Stimulated activated memory B cell treated with anti-CD40 and anti-IgM and Interleukin-4, amounts not matched to agents 10 μg/mL and 1 μg/mL and 100 μg/mL, for 72 hours (primary cell): ENCODE results near the gene CDKN2B-AS1.

Experiments
- ATAC-seq: fragments of 150-1000 bp; cut with Tn5 transposase; 2 replicates; pipeline ENCODE4 v1.10.0; 2021
- H3K27ac Mint-ChIP-seq: one replicate; pipeline ENCODE4 v1.8.0; 2022; ENCODE audit warnings: mild to moderate bottlenecking, mixed read lengths
- H3K27me3 Mint-ChIP-seq: one replicate; pipeline ENCODE4 v1.8.0; 2022; ENCODE audit warnings: mixed read lengths
- H3K36me3 Mint-ChIP-seq: one replicate; pipeline ENCODE4 v1.8.0; 2022; ENCODE audit warnings: mixed read lengths
- H3K4me1 Mint-ChIP-seq: one replicate; pipeline ENCODE4 v1.8.0; 2022; ENCODE audit warnings: mixed read lengths
- H3K4me3 Mint-ChIP-seq: one replicate; pipeline ENCODE4 v1.8.0; 2022; ENCODE audit warnings: mild to moderate bottlenecking, moderate library complexity, mixed read lengths
- H3K9me3 Mint-ChIP-seq: one replicate; pipeline ENCODE4 v1.8.0; 2022; ENCODE audit warnings: mixed read lengths

CDKN2B-AS1 gene

GRCh38 chr9:22120159-22120549 is 125.6 kb downstream of the CDKN2B-AS1 start:
- Mint-ChIP-seq H3K36me3 (peaks cover 6% of the 10 kb centered on the region), H3K4me3 (no peak overlapping the region), H3K27ac (no peak overlapping the region), H3K27me3 (no peaks in the 10 kb centered on the region), H3K9me3 (peaks cover 6% of the 10 kb centered on the region), H3K4me1 (no peaks in the 10 kb centered on the region)
- ATAC-seq, result no peak

- no peak overlapping the region for H3K4me3 Mint-ChIP-seq
- peaks cover 6% of the 10 kb centered on the region for H3K9me3 Mint-ChIP-seq
- H3K27me3 Mint-ChIP-seq, result no peaks in the 10 kb centered on the region
- no peaks in the 10 kb centered on the region for H3K4me1 Mint-ChIP-seq
- peaks cover 6% of the 10 kb centered on the region for H3K36me3 Mint-ChIP-seq
- ATAC-seq, result no peak
- no peak overlapping the region for H3K27ac Mint-ChIP-seq
Observed at GRCh38 chr9:22120595-22120994, 126.0 kb downstream of the CDKN2B-AS1 start.

DNA sequence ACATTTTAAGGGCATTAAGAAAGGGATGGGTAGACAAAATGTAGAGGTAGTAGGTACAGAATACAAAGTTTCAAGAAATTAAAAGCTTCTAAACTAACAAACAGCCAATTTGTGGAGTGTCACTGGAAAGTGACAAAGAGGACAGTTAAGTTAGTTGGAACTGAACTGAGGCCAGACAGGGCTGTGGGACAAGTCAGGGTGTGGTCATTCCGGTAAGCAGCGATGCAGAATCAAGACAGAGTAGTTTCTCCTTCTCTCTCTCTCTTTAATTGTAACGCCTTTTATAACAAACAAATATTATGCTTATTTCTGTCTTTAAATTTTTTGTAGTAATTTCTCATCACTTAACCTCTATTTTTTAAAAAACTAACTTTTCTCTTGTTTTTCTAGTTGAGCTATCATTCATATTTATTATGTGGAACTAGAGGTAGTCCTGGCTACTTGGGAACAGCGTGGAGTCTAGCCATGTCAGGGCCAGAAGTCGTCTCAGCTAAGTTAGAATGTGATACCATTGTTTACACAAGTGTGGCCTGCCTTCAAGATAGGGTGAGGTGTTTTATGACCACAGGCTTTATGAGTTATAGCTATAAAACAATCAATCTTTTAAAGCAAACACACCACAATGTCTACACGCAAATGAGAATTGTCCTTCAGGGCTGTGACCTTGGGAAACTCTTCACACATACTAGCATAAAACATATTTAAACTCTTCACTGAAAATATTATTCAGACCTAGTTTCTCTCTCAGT is 129.8 kb downstream of the CDKN2B-AS1 start:
- no peak for ATAC-seq
- no peak overlapping the region for H3K27ac Mint-ChIP-seq
- peaks cover 6% of the 10 kb centered on the region for H3K36me3 Mint-ChIP-seq
- H3K9me3 Mint-ChIP-seq, result peaks cover 6% of the 10 kb centered on the region
- no peaks in the 10 kb centered on the region for H3K27me3 Mint-ChIP-seq
- H3K4me3 Mint-ChIP-seq, result no peak overlapping the region
- H3K4me1 Mint-ChIP-seq, result peaks cover 11% of the 10 kb centered on the region

GRCh38 chr9:22129133-22129532 is 134.5 kb downstream of the CDKN2B-AS1 start:
- H3K27me3 Mint-ChIP-seq, result no peaks in the 10 kb centered on the region
- ATAC-seq, result no peak
- H3K27ac Mint-ChIP-seq, result peak overlapping the region; percentile 9

GRCh38 chr9:22129633-22130032 is 135.0 kb downstream of the CDKN2B-AS1 start:
- peak overlapping the region; percentile 9 for H3K27ac Mint-ChIP-seq
- H3K36me3 Mint-ChIP-seq, result no peaks in the 10 kb centered on the region
- H3K9me3 Mint-ChIP-seq, result no peaks in the 10 kb centered on the region
- ATAC-seq, result no peak
- peaks cover 14% of the 10 kb centered on the region for H3K4me1 Mint-ChIP-seq
- no peaks in the 10 kb centered on the region for H3K27me3 Mint-ChIP-seq
- H3K4me3 Mint-ChIP-seq, result no peak overlapping the region

More at GRCh38 chr9:22129133-22129532, 134.5 kb downstream of the CDKN2B-AS1 start:
- H3K4me1 Mint-ChIP-seq, result peaks cover 14% of the 10 kb centered on the region
- H3K4me3 Mint-ChIP-seq, result no peak overlapping the region
- no peaks in the 10 kb centered on the region for H3K36me3 Mint-ChIP-seq
- H3K9me3 Mint-ChIP-seq, result no peaks in the 10 kb centered on the region

GRCh38 chr9:22131817-22132216 is 137.2 kb downstream of the CDKN2B-AS1 start:
- no peak for ATAC-seq
- H3K27me3 Mint-ChIP-seq, result no peaks in the 10 kb centered on the region
- H3K4me1 Mint-ChIP-seq, result peaks cover 14% of the 10 kb centered on the region
- H3K36me3 Mint-ChIP-seq, result no peaks in the 10 kb centered on the region
- no peak overlapping the region for H3K27ac Mint-ChIP-seq
- H3K9me3 Mint-ChIP-seq, result no peaks in the 10 kb centered on the region
- no peak overlapping the region for H3K4me3 Mint-ChIP-seq

- no peak overlapping the region for H3K4me3 Mint-ChIP-seq
- H3K27ac Mint-ChIP-seq, result no peak overlapping the region
- peaks cover 3% of the 10 kb centered on the region for H3K4me1 Mint-ChIP-seq
- ATAC-seq, result no peak
- no peaks in the 10 kb centered on the region for H3K36me3 Mint-ChIP-seq
- peaks cover 6% of the 10 kb centered on the region for H3K9me3 Mint-ChIP-seq
- no peaks in the 10 kb centered on the region for H3K27me3 Mint-ChIP-seq
Observed at GRCh38 chr9:22134390-22134789, 139.8 kb downstream of the CDKN2B-AS1 start.

DNA sequence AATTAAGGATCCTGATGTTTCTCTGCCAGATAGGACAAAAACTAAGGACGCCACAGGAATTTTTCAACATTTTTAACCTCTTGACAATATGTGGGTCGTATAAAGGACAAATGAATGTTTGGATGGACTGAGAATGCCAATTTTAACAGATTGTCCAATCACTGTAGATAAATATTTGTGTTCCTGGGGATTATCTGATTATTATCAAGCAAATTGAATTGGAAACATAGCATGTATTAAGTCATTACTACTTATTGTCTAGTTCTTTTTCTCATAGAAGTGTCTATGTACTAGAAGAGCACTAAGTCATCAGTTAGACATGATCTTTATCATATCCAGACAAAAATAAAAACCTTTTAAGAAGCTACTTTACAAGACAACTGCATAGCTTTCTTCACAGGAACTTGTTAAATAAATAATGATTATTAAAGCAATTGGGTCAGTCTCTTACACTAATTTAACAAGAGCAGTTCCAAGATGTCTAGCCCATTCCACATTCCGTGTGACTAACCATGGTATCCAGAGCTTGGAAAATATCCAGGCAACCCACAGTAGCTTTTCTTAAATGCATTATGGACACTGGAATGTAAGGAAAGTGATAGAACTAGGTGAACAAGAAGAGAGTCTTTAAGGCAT is 142.0 kb downstream of the CDKN2B-AS1 start:
- H3K4me1 Mint-ChIP-seq, result peaks cover 6% of the 10 kb centered on the region
- H3K27me3 Mint-ChIP-seq, result no peaks in the 10 kb centered on the region
- H3K27ac Mint-ChIP-seq, result no peak overlapping the region
- H3K9me3 Mint-ChIP-seq, result peaks cover 6% of the 10 kb centered on the region
- no peak overlapping the region for H3K4me3 Mint-ChIP-seq
- no peak for ATAC-seq
- no peaks in the 10 kb centered on the region for H3K36me3 Mint-ChIP-seq

- H3K4me1 Mint-ChIP-seq, result peaks cover 6% of the 10 kb centered on the region
- ATAC-seq, result no peak
- no peak overlapping the region for H3K27ac Mint-ChIP-seq
- H3K4me3 Mint-ChIP-seq, result no peak overlapping the region
- H3K9me3 Mint-ChIP-seq, result peaks cover 6% of the 10 kb centered on the region
- no peaks in the 10 kb centered on the region for H3K36me3 Mint-ChIP-seq
- H3K27me3 Mint-ChIP-seq, result no peaks in the 10 kb centered on the region
Observed at GRCh38 chr9:22138956-22139660, 144.5 kb downstream of the CDKN2B-AS1 start.

- Mint-ChIP-seq H3K27me3 (no peaks in the 10 kb centered on the region), H3K4me3 (no peak overlapping the region), H3K4me1 (peaks cover 6% of the 10 kb centered on the region), H3K27ac (no peak overlapping the region), H3K9me3 (peaks cover 6% of the 10 kb centered on the region), H3K36me3 (no peaks in the 10 kb centered on the region)
- no peak for ATAC-seq
Observed at GRCh38 chr9:22141908-22142307, 147.3 kb downstream of the CDKN2B-AS1 start.

- no peak overlapping the region for H3K27ac Mint-ChIP-seq
- H3K4me1 Mint-ChIP-seq, result peaks cover 6% of the 10 kb centered on the region
- peaks cover 3% of the 10 kb centered on the region for H3K9me3 Mint-ChIP-seq
- no peaks in the 10 kb centered on the region for H3K27me3 Mint-ChIP-seq
- no peaks in the 10 kb centered on the region for H3K36me3 Mint-ChIP-seq
- H3K4me3 Mint-ChIP-seq, result no peak overlapping the region
- ATAC-seq, result no peak
Observed at GRCh38 chr9:22142671-22143070, 148.1 kb downstream of the CDKN2B-AS1 start.

DNA sequence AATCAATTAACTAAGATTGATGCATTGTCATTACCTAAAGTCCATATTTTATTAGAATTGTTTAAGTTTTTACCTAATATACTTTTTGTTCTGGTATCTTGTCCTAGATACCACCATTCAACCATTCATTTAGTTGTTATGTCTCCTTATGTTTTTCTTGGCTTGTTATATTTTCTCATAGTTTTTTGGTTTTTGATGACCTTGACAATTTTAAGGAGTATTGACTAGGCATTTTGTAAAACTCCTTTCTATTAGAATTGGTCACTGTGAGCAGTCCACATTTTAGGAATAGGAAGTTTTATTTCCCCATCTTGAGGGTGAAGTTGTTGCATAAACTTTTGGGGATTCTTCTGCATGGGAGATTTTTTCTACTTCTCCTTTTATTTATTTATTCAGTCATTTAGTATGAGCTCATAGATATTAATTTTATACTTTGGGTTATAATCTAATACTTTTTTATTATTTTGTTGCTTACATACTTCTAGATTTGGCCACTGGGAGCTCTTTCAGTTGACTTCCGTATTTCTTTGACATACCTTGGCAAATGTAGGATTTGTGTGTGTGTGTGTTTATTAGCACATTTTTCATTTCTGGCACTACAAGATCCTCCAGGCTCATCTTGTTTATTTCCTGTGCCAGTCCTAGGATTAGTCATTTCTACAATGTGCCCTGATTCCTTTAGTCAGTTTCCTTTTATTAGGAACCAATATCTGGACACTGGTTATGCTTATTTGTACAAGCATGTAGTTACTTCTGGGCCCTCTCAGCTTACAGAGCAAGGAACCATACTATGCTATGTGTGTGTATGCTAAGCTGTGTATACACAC is 149.4 kb downstream of the CDKN2B-AS1 start:
- Mint-ChIP-seq H3K4me3 (no peak overlapping the region), H3K4me1 (peaks cover 6% of the 10 kb centered on the region), H3K27ac (no peak overlapping the region), H3K27me3 (no peaks in the 10 kb centered on the region), H3K9me3 (no peaks in the 10 kb centered on the region), H3K36me3 (no peaks in the 10 kb centered on the region)
- no peak for ATAC-seq

DNA sequence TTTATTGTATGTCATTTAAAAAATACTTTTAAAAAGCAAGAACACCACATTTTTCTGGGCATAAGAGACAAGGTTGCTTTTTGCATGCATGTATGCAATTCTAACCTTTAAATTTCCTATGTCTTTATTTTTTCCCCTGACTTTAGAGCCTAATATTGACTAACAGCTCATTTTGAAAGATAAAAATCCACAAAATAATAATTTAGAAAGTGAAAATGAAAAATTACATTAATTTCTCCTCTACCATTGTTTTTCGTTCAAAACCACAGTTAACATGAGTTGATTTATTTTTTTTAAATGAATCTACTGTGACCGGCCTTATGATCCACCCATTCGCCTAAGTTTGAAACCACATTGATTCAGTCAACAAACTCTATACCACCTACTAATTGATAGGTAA is 152.0 kb downstream of the CDKN2B-AS1 start:
- H3K4me1 Mint-ChIP-seq, result peaks cover 6% of the 10 kb centered on the region
- peaks cover 13% of the 10 kb centered on the region for H3K27me3 Mint-ChIP-seq
- no peak overlapping the region for H3K4me3 Mint-ChIP-seq
- no peaks in the 10 kb centered on the region for H3K9me3 Mint-ChIP-seq
- no peaks in the 10 kb centered on the region for H3K36me3 Mint-ChIP-seq
- H3K27ac Mint-ChIP-seq, result no peak overlapping the region
- ATAC-seq, result no peak

DNA sequence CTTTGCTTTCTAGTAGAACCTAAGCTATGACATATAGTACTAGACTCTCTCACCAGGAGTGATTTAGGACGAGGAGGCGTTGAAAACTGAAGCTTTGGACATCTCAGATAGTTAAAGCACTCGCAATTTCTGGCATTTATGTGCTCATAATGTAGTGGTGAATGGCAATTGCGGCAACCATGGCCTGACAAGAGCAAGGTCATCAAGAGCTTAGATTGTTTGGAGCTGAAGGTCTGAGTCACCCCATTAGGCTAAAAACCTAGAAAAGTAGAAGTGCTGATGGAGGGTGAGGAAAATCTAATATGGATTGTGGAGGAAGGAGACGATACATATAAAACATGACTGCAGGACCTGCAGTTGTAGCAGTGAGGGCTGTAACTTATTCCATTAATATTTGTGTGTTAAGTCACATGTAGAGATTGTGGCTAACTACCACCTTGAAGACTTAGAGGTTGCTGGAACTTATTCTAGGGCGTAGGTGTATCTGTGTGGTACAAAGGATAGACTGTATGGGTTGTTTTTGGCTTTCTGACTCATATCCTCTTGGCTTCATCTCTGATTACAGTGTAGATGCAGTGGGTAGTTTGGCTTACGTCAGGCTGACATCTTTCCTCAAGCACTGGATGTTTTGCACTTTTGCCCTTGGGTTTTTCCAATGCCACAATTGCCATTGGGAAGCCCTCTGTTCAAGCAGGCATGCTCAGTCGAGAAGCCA is 153.4 kb downstream of the CDKN2B-AS1 start:
- Mint-ChIP-seq H3K4me3 (no peak overlapping the region), H3K9me3 (no peaks in the 10 kb centered on the region), H3K27ac (no peak overlapping the region), H3K27me3 (peaks cover 13% of the 10 kb centered on the region), H3K36me3 (no peaks in the 10 kb centered on the region), H3K4me1 (peaks cover 6% of the 10 kb centered on the region)
- ATAC-seq, result peak; percentile 56
